Transverse colon (tissue), 4 donors: ENCODE results near the gene TIPARP. TPM values are rescaled to one million over a fixed set of nuclear protein-coding genes. Genes with fewer than 3 reads are reported as not detected.
"Not testable (repeated sequence)": the region's sequence is repeated elsewhere in the genome, so short reads cannot be mapped to it uniquely, and the experiment has no call there.

ENCODE experiments used
- DNase-seq: peaks from one replicate; pipeline ENCODE4 v3.0.0-alpha.2; 2019
- H3K27ac ChIP-seq, 4 donors: fragments of 200-600 bp; sonication (generic); 2 replicates each; pipeline ENCODE4 v1.5.1; 2016 to 2018; ENCODE audit warnings: inconsistent platforms in 4 of 4
- H3K27me3 ChIP-seq: fragments of 200-600 bp; sonication (generic); 2 replicates; pipeline ENCODE4 v1.5.1; 2017; ENCODE audit warnings: inconsistent platforms
- H3K36me3 ChIP-seq, 4 donors: fragments of 200-600 bp; sonication (generic); 2 replicates each; pipeline ENCODE4 v1.5.1; 2017 to 2019; ENCODE audit warnings: inconsistent platforms in 4 of 4
- H3K4me1 ChIP-seq, 4 donors: fragments of 200-600 bp; sonication (generic); 2 replicates each; pipeline ENCODE4 v1.5.1; 2017 to 2020; ENCODE audit warnings: inconsistent platforms in 4 of 4
- H3K4me3 ChIP-seq, 4 donors: fragments of 200-600 bp; sonication (generic); 1 replicate in 1 of 4; 2 replicates in 3 of 4; pipeline versions ENCODE4 v1.5.1 to v1.6.1; 2017 to 2019; ENCODE audit warnings: inconsistent platforms in 4 of 4
- H3K9me3 ChIP-seq, 2 donors: fragments of 200-600 bp; sonication (generic); 2 replicates each; pipeline ENCODE4 v1.5.1; 2017 to 2019; ENCODE audit warnings: inconsistent platforms in 2 of 2
- EP300 ChIP-seq: sonication (generic); formaldehyde crosslinking; IDR thresholded peaks from one replicate; pipeline ENCODE4 v1.6.1; 2017; ENCODE audit warnings: antibody characterized with exemption, low read depth
- POLR2A ChIP-seq: fragments of 450-650 bp; IDR thresholded peaks from one replicate; pipeline ENCODE4 v1.6.1; 2016; ENCODE audit warnings: antibody characterized with exemption, mild to moderate bottlenecking, moderate library complexity
- POLR2AphosphoS5 ChIP-seq, 3 donors: sonication (generic); formaldehyde crosslinking; IDR thresholded peaks; one replicate each; pipeline ENCODE4 v1.6.1; 2016; ENCODE audit warnings: antibody characterized with exemption in 3 of 3
- WGBS, 2 donors: methylation state at CpG; one replicate each; pipeline ENCODE4 v1.1.5; 2018; ENCODE audit warnings: low coverage in 1 of 2; 5-methylcytosine and 5-hydroxymethylcytosine counted together
- in situ Hi-C, 4 donors: fragments of 200-750 bp; cut with MboI; loops; one replicate each; pipeline versions ENCODE4 v1.15.0 to v1.15.1; 2017; ENCODE audit warnings: low sequenced_read_pairs in 3 of 4, low pct_ligation_motif_present in 1 of 4, low pct_unique_long_range_greater_than_20kb in 1 of 4
- intact Hi-C: fragments of 100-400 bp; cut with DNase I; formaldehyde crosslinking; loops from one replicate; pipeline ENCODE4 v1.15.1; 2023; ENCODE audit warnings: low total_unique reads
- total RNA-seq, 4 donors: library from RNA; depleted of rRNA; stranded (reverse); fragments of >200 nt; gene quantifications; one replicate each; pipeline ENCODE4 v1.1.0, GENCODE V29; 2016
- TF ChIP-seq, protein P1 (sequence below), 5 experiments: fragments of 200-600 bp in 3 of 5; fragments of 450-650 bp in 2 of 5; sonication (generic) in 3 of 5; IDR thresholded peaks; 1 replicate in 2 of 5; 2 replicates in 3 of 5; pipeline ENCODE4 v1.5.1; 2016 to 2017; ENCODE audit warnings: antibody characterized with exemption in 5 of 5, inconsistent platforms in 3 of 5, mild to moderate bottlenecking in 2 of 5, moderate library complexity in 1 of 5

The TIPARP gene
- total RNA-seq, 4 donors from 2014 or later = 11.9 to 47.1 (median 34.3) TPM

DNA sequence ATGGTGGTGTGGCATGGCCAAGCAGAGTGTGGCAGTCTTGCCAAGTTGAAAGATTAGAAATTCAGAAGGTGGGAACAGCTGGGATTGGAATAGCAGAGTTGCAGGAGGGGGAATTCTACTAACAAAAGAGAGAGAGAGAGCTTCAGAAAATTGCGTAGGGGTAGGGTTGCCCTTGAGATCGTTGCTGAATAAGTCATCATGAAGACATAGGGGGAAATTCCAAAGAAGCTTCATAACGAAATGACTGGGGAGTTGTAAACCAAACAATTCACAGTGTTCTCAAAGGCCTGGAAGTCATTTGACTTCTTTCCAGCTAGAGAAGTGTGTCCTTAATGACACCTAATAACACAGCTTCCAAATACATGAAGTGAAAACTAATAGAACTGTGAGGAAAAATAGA, 26.3 kb upstream of the TIPARP start:
- in situ Hi-C loops (no loop called here), intact Hi-C loops (no loop called here)
- no peak for DNase-seq
- Histone ChIP-seq H3K4me1 (peaks cover 0 to 27% (median 0%) of the 10 kb centered on the region in 4 donors), H3K27ac (no peak overlapping the region), H3K4me3 (no peak overlapping the region), H3K36me3 (no peaks in the 10 kb centered on the region), H3K9me3 (no peaks in the 10 kb centered on the region), H3K27me3 (no peaks in the 10 kb centered on the region)
- WGBS, 2 donors = 64 to 74% methylated on average over 3 of the region's 3 CpGs
- TF ChIP-seq, protein P1, sequence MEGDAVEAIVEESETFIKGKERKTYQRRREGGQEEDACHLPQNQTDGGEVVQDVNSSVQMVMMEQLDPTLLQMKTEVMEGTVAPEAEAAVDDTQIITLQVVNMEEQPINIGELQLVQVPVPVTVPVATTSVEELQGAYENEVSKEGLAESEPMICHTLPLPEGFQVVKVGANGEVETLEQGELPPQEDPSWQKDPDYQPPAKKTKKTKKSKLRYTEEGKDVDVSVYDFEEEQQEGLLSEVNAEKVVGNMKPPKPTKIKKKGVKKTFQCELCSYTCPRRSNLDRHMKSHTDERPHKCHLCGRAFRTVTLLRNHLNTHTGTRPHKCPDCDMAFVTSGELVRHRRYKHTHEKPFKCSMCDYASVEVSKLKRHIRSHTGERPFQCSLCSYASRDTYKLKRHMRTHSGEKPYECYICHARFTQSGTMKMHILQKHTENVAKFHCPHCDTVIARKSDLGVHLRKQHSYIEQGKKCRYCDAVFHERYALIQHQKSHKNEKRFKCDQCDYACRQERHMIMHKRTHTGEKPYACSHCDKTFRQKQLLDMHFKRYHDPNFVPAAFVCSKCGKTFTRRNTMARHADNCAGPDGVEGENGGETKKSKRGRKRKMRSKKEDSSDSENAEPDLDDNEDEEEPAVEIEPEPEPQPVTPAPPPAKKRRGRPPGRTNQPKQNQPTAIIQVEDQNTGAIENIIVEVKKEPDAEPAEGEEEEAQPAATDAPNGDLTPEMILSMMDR (IDR thresholded peaks at IDR 0.05) = no peak
- no peak for TF ChIP-seq EP300

DNA sequence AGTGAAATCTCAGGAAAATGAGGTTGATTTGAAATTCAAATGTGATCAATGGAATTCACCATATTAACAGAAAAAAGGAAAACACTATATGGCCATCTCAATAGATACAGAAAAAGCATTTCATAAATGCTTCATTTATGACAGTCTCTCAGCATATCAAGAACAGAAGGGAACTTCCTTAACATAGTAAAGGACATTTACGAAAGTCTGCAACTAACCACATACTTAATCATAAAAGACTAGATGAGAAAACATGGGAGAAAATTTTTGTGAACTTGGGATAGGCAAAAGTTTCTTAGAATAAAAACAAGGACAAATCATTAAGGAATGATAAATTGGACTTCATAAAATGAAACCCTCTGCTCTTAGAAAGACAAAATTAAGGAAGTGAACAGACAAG, 24.7 kb upstream of the TIPARP start:
- DNase-seq = no peak
- Histone ChIP-seq H3K9me3 (no peaks in the 10 kb centered on the region), H3K27me3 (no peaks in the 10 kb centered on the region), H3K4me1 (peaks cover 0 to 18% (median 0%) of the 10 kb centered on the region in 4 donors), H3K36me3 (no peaks in the 10 kb centered on the region), H3K4me3 (no peak overlapping the region), H3K27ac (no peak overlapping the region)
- intact Hi-C loops (no loop called here), in situ Hi-C loops (loop anchor here in 3 of 4 donors (25.0 kb wide), 3 partner anchors 87 to 512 kb away; partner anchors contain the start of gene SSR3 (in 2 of the 3))
- 50 to 86% methylated on average over 1 of the region's 1 CpG for WGBS, 2 donors
- TF ChIP-seq, protein P1 (IDR thresholded peaks at IDR 0.05) = no peak
- TF ChIP-seq EP300 (no peak), POLR2AphosphoS5 (IDR thresholded peaks at IDR 0.05) (no peak), POLR2A (no peak)

DNA sequence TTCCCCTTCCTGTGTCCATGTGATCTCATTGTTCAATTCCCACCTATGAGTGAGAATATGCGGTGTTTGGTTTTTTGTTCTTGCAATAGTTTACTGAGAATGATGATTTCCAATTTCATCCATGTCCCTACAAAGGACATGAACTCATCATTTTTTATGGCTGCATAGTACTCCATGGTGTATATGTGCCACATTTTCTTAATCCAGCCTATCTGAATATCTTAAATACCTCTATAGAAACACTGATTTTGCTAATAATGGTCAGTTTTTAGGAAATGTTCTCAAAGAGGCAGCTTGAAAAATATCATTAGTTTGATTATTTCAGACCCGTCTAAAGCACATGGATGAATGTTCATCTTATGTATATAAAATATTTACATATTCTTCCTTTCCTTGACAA, 21.7 kb upstream of the TIPARP start:
- in situ Hi-C loops = loop anchor here in 3 of 4 donors (25.0 kb wide), 3 partner anchors 90 to 515 kb away; partner anchors contain the start of gene SSR3 (in 2 of the 3)
- 89 to 100% methylated on average over 1 to 2 of the region's 2 CpGs for WGBS, 2 donors
- H3K27me3 ChIP-seq, H3K4me3 ChIP-seq, H3K36me3 ChIP-seq, intact Hi-C loops, H3K9me3 ChIP-seq, H3K27ac ChIP-seq, DNase-seq: not testable (repeated sequence)
- peaks cover 0 to 13% (median 1%) of the 10 kb centered on the region in 4 donors for H3K4me1 ChIP-seq

DNA sequence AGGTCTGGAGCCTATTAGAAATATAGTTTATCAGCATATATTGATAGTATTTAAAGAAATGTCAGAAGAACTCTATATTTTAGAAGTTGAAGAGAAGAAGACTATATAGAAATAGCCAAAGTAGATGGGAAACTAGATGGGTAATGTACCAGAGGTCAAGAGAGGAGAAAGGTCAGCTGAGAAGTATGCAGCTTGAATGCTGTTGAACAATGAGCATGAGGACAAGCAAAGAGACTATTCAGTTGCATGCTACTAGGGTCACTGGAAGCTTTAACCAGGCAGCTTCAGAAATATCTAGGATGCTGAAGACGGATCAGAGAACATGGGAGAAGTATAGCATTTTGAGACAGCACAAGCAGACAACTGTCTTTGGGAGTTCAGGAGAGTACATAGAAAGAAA, 19.6 kb upstream of the TIPARP start:
- TF ChIP-seq POLR2A (no peak), POLR2AphosphoS5 (IDR thresholded peaks at IDR 0.05) (no peak), EP300 (no peak)
- TF ChIP-seq, protein P1 (IDR thresholded peaks at IDR 0.05) = no peak
- H3K4me1 ChIP-seq = peaks cover 0 to 24% (median 10%) of the 10 kb centered on the region in 4 donors
- no peak overlapping the region for H3K4me3 ChIP-seq
- H3K27ac ChIP-seq = no peak overlapping the region
- no peaks in the 10 kb centered on the region for H3K9me3 ChIP-seq
- intact Hi-C loops = no loop called here
- no peak for DNase-seq
- 83 to 89% methylated on average over 1 of the region's 1 CpG for WGBS, 2 donors
- no peaks in the 10 kb centered on the region for H3K36me3 ChIP-seq
- in situ Hi-C loops = loop anchor here in 3 of 4 donors (25.0 kb wide), 3 partner anchors 93 to 518 kb away; partner anchors contain the start of gene SSR3 (in 2 of the 3)
- H3K27me3 ChIP-seq = no peaks in the 10 kb centered on the region
